Stomach (tissue), 9 donors: ENCODE results near the gene GPR17. TPM values are rescaled to one million over a fixed set of nuclear protein-coding genes. Genes with fewer than 3 reads are reported as not detected.
A peak's percentile ranks its signal among the peaks of the same experiment; 100 is the strongest.

ENCODE experiments used
- DNase-seq, 2 donors: peaks; one replicate each; pipeline versions ENCODE4 v3.0.0 to v3.0.0-alpha.2; 2013 to 2019
- H3K27ac ChIP-seq, 5 donors: fragments of 200-600 bp in 4 of 5; sonication (generic) in 4 of 5; one replicate each; pipeline ENCODE4 v1.5.1; 2013 to 2019; ENCODE audit warnings: mild to moderate bottlenecking in 1 of 5, moderate library complexity in 1 of 5
- H3K27me3 ChIP-seq, 3 donors: fragments of 200-600 bp; sonication (generic); one replicate each; pipeline ENCODE4 v1.5.1; 2017 to 2019; ENCODE audit warnings: mixed run types in 1 of 3
- H3K36me3 ChIP-seq, 4 donors: fragments of 200-600 bp; sonication (generic); 1 replicate in 3 of 4; 2 replicates in 1 of 4; pipeline ENCODE4 v1.5.1; 2016 to 2019
- H3K4me1 ChIP-seq, 4 donors: fragments of 200-600 bp; sonication (generic); one replicate each; pipeline ENCODE4 v1.5.1; 2016 to 2019
- H3K4me3 ChIP-seq, 4 donors: fragments of 200-600 bp; sonication (generic) in 3 of 4; one replicate each; pipeline ENCODE4 v1.5.1; 2016 to 2019; ENCODE audit warnings: mild to moderate bottlenecking in 1 of 4
- H3K9me3 ChIP-seq, 4 donors: fragments of 200-600 bp; sonication (generic); one replicate each; pipeline ENCODE4 v1.5.1; 2016 to 2019
- EP300 ChIP-seq: sonication (generic); formaldehyde crosslinking; IDR thresholded peaks from one replicate; pipeline ENCODE4 v1.6.1; 2017; ENCODE audit warnings: antibody characterized with exemption
- POLR2A ChIP-seq, 4 donors: fragments of 450-650 bp; IDR thresholded peaks; one replicate each; pipeline ENCODE4 v1.6.1; 2016; ENCODE audit warnings: antibody characterized with exemption in 4 of 4, control low read depth in 2 of 4, mild to moderate bottlenecking in 1 of 4, moderate library complexity in 1 of 4
- POLR2AphosphoS5 ChIP-seq, 3 donors: sonication (generic); formaldehyde crosslinking; IDR thresholded peaks; one replicate each; pipeline ENCODE4 v1.6.1; 2016; ENCODE audit warnings: antibody characterized with exemption in 3 of 3
- WGBS, 5 donors: extraction: QIAGEN DNeasy Blood & Tissue Kit in 3 of 5; methylation state at CpG; one replicate each; pipeline versions ENCODE4 v1.1.5 to v1.1.7; 2013 to 2018; 5-methylcytosine and 5-hydroxymethylcytosine counted together
- intact Hi-C: fragments of 100-400 bp; cut with DNase I; formaldehyde crosslinking; loops from one replicate; pipeline ENCODE4 v1.15.1; 2023; ENCODE audit warnings: low total_unique reads
- polyA plus RNA-seq, 3 donors: library from polyadenylated mRNA; stranded (reverse); fragments of 200-250 nt; gene quantifications; one replicate each; pipeline ENCODE4 v1.2.3, GENCODE V29; 2013
- total RNA-seq, 5 donors: library from RNA; depleted of rRNA; stranded (reverse); fragments of >200 nt; gene quantifications; one replicate each; pipeline versions ENCODE4 v1.1.0 to v1.2.3, GENCODE V29; 2014 to 2016
- TF ChIP-seq, protein P1 (sequence below), 7 experiments: fragments of 450-650 bp in 4 of 7; fragments of 200-600 bp in 3 of 7; sonication (generic) in 3 of 7; IDR thresholded peaks; one replicate each; pipeline ENCODE4 v1.5.1; 2016 to 2019; ENCODE audit warnings: antibody characterized with exemption in 7 of 7, control low read depth in 2 of 7, mild to moderate bottlenecking in 1 of 7
- donor health status: healthy with polysubstance abuse.
- donor health status: Bipolar disorder and iron deficiency.
- donor health status: healthy.

The GPR17 gene
- total and polyA plus RNA-seq, 8 donors: 0.19 to 0.61 (median 0.25) TPM; not detected in 5

GRCh38 chr2:127638361-127639110 lies 7.4 kb upstream of the GPR17 start:
- H3K27ac ChIP-seq: peak overlapping the region in 4 of 5 donors; percentile 71 to 90 (median 82)
- TF ChIP-seq EP300: no peak
- DNase-seq: peak; percentile 32 to 89
- H3K36me3 ChIP-seq: peaks cover 0 to 33% (median 16%) of the 10 kb centered on the region in 4 donors
- no peaks in the 10 kb centered on the region for H3K27me3 ChIP-seq
- peak overlapping the region in 1 of 4 donors; percentile 17 for H3K4me3 ChIP-seq
- WGBS, 5 donors: 41 to 77% (median 52%) methylated on average over 5 to 23 of the region's 23 CpGs
- H3K4me1 ChIP-seq: peaks cover 18 to 75% (median 44%) of the 10 kb centered on the region in 4 donors
- intact Hi-C loops: no loop called here
- no peaks in the 10 kb centered on the region for H3K9me3 ChIP-seq

- H3K36me3 ChIP-seq: peaks cover 0 to 33% (median 16%) of the 10 kb centered on the region in 4 donors
- intact Hi-C loops: no loop called here
- H3K4me1 ChIP-seq: peaks cover 18 to 75% (median 41%) of the 10 kb centered on the region in 4 donors
- H3K27me3 ChIP-seq: no peaks in the 10 kb centered on the region
- 88 to 93% (median 93%) methylated on average over 13 of the region's 13 CpGs for WGBS, 5 donors
- DNase-seq: no peak
- H3K9me3 ChIP-seq: no peaks in the 10 kb centered on the region
- TF ChIP-seq POLR2AphosphoS5 (IDR thresholded peaks at IDR 0.05): no peak
- TF ChIP-seq, protein P1, sequence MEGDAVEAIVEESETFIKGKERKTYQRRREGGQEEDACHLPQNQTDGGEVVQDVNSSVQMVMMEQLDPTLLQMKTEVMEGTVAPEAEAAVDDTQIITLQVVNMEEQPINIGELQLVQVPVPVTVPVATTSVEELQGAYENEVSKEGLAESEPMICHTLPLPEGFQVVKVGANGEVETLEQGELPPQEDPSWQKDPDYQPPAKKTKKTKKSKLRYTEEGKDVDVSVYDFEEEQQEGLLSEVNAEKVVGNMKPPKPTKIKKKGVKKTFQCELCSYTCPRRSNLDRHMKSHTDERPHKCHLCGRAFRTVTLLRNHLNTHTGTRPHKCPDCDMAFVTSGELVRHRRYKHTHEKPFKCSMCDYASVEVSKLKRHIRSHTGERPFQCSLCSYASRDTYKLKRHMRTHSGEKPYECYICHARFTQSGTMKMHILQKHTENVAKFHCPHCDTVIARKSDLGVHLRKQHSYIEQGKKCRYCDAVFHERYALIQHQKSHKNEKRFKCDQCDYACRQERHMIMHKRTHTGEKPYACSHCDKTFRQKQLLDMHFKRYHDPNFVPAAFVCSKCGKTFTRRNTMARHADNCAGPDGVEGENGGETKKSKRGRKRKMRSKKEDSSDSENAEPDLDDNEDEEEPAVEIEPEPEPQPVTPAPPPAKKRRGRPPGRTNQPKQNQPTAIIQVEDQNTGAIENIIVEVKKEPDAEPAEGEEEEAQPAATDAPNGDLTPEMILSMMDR (IDR thresholded peaks at IDR 0.05): no peak
- peak overlapping the region in 4 of 5 donors; percentile 71 to 90 (median 82) for H3K27ac ChIP-seq
- H3K4me3 ChIP-seq: no peak overlapping the region
These were observed 6.9 kb upstream of the GPR17 start for GRCh38 chr2:127639111-127639474.

DNA sequence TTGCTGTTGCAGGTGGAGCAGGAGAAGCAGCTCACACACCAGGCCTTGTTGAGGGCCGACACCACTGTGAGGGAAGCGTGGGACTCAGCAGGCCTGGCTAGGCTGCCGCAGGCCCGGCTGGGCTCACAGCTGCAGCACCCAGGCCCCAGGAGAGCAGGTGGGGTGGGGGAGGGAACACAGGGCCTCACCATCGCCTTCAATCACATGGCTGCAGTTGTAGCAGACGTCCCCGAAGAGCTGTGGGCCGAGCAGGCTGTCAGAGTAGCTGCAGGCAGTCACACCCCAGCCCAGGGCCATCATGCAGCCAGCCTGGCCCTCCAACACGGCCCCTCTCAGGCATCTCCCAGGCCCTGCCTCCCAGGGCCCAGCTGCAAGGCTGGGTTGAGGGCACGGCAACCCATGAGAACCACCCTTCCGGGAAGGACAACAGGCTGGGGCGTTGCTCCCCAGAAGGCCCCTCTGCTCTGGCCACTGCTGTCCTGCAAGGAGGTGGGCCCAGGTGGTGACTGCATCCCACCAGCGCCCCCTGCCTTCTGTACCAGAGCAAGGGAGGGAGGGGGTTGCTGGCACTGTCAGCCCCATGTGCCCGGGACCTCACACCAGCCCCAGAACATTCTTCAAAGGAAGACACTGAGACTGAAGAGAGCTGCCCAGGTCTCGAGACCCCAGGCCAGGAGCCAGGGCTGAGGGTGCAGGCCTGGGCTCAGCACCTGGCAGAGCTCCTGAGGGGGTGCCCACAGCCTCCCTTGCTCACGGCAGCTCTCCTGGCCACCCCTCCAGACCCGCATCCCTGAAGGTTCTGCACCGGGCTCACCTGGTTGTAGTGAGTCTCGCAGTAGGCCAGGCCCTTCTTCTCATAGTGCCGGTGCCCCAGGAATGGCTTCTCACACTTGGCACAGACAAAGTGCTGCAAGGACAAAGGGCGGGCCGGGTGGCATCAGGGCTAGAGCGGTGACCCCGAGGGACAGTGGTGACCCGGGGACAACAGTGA lies 5.6 kb upstream of the GPR17 start:
- intact Hi-C loops: no loop called here
- peaks cover 18 to 68% (median 41%) of the 10 kb centered on the region in 4 donors for H3K4me1 ChIP-seq
- peaks cover 0 to 33% (median 16%) of the 10 kb centered on the region in 4 donors for H3K36me3 ChIP-seq
- TF ChIP-seq POLR2A (IDR thresholded peaks at IDR 0.05): no peak
- TF ChIP-seq, protein P1 (IDR thresholded peaks at IDR 0.05): no peak
- TF ChIP-seq POLR2AphosphoS5 (IDR thresholded peaks at IDR 0.05): no peak
- no peak for TF ChIP-seq EP300
- peak overlapping the region in 2 of 5 donors; percentile 76 to 90 for H3K27ac ChIP-seq
- H3K4me3 ChIP-seq: no peak overlapping the region
- WGBS, 5 donors: 72 to 89% (median 83%) methylated on average over 13 to 25 of the region's 25 CpGs
- DNase-seq: peak in 1 of 2 donors; percentile 62
- no peaks in the 10 kb centered on the region for H3K9me3 ChIP-seq
- H3K27me3 ChIP-seq: no peaks in the 10 kb centered on the region

DNA sequence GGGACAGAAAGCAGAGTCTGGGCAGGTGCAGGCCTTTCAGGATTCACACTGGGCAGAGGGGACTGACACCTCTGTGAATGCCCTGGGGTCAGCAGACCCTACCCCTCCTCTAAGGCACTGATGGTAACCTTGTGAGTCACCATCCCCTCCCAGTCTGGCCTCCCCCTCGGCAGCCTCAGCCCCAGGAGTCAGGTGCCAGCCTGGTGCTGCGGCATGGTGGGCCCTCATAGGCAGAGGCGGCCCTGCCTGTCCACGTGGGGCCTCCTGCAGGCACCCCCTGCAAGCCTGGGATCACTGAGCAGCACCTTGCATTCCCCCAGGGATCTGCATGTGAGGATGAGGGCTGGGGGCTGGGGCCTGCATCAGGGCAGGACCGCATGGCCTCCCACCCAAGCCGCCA lies 4.8 kb upstream of the GPR17 start:
- intact Hi-C loops: no loop called here
- Histone ChIP-seq H3K9me3 (no peaks in the 10 kb centered on the region), H3K27me3 (peaks cover 0 to 3% (median 0%) of the 10 kb centered on the region in 3 donors), H3K4me1 (peaks cover 18 to 68% (median 44%) of the 10 kb centered on the region in 4 donors), H3K36me3 (peaks cover 0 to 33% (median 16%) of the 10 kb centered on the region in 4 donors), H3K27ac (peak overlapping the region in 1 of 5 donors; percentile 90), H3K4me3 (no peak overlapping the region)
- 70 to 93% (median 84%) methylated on average over 3 to 6 of the region's 6 CpGs for WGBS, 5 donors
- DNase-seq: no peak
- TF ChIP-seq EP300 (no peak), POLR2A (IDR thresholded peaks at IDR 0.05) (no peak), POLR2AphosphoS5 (IDR thresholded peaks at IDR 0.05) (no peak)
- TF ChIP-seq, protein P1 (IDR thresholded peaks at IDR 0.05): no peak
